NCI-H2196 (cell line): Measurements from ENCODE around the gene LSM14A.
A peak's percentile ranks its signal among the peaks of the same experiment; 100 is the strongest.
"Not testable (repeated sequence)": the region's sequence is repeated elsewhere in the genome, so short reads cannot be mapped to it uniquely, and the experiment has no call there.

ENCODE experiments used
- DNase-seq: peaks from one replicate; lab custom pipeline; 2025; ENCODE audit not compliant: unreplicated experiment; lab: John Stamatoyannopoulos, UW

LSM14A gene

DNA sequence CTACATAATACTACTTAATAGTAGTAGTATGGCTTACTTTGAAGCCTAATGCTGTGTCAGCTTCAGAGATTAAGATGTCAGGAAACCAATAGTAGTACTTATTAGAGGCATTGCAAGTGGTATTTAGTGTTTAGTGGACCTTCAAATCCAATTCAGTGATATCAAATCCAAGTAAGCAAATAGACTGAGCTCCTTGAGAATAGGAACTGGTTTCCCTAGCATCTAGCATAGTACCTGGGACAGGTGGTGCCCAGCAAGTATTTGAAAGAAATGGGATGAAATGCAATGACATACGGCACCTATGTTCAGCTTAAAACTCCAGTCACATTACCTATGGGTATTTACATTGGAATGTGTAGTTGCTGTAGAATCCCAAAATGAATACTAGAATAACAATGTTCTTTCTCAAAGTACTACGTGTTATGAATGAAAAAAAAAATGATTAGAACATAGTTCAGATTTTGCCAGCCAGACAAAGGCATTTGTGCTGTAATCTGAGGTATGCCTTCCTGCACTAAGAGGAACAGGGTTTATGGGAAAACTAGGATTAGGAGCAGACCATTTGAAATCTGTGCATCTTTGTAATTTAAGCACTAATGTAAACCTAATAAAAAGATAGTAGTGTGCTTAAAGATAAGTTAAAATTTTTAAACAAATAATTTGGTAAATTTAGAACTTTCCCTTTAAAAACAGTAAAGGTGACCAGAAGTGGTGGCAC, 17.1 kb downstream of the LSM14A start:
- DNase-seq: no peak

DNA sequence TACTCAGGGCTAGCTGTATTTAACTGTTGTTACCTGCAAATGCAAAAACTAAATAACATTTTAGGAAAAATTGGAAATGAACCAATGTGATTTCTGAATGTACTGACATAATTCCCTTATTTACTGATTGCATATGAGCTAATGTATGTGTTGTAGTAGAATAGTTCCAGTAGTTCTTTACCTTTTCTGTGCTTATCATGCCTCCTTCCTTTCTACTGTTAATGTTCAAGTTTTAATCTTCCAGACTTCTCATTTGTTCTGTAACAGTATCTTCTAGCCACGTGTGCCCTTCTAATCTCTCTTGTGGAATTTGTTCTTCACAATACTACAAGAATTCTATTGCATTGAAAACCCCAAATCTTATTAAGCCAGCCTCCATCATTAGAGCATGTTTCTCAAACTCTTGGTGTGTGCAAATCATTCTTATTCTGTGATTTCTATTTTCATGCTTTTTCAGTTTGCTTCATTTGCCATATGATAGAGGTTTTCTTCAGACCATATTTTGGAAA, 17.7 kb downstream of the LSM14A start:
- DNase-seq: no peak

DNA sequence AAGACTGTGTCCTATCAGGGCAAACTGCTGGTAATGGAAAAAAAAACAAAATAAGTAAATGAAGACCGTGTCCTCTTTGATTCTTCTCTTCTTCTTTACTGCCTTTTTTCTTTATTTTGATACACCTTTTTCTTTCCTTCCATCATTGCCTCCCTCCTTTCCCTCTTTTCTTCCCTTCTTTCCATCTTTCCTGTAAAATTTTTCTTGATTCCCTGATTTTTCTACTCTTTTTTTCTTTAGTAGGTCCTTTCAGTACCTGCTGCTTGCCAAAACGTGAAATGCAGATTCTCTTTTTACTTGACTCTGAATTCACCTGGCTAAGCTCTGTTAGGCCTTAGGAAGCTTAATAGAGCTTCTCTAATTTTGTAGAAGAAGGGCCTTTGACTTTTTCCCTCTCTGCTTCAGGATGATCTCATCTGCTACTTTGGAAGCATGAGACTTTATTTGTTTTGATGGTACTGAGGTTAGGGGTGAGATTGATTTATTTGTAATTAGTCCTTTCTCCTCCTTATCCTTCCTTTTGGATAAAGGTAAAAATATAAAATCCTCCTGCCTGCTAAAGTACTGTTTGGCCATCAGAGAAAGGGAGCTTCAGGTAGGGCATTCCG, 19.2 kb downstream of the LSM14A start:
- DNase-seq: no peak

DNA sequence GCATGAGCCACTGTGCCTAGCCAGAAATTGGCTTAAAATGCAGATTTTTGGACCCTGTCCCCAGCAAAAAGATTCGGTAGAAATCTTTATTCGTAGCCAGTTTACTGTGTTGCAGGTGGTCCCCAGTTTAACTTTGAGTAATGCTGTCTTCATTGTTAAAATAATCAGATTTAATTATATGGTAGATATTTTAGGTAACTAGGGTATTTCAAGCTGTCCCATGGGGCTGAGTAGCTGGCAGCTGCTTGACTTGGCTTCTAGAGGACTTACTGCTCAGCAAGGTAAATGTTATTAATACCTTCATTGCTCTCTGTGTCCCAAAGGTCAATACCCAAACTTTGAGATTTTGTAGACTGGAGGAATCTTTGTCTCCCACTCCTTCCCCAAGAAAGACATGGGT, 21.1 kb downstream of the LSM14A start:
- DNase-seq: no peak

DNA sequence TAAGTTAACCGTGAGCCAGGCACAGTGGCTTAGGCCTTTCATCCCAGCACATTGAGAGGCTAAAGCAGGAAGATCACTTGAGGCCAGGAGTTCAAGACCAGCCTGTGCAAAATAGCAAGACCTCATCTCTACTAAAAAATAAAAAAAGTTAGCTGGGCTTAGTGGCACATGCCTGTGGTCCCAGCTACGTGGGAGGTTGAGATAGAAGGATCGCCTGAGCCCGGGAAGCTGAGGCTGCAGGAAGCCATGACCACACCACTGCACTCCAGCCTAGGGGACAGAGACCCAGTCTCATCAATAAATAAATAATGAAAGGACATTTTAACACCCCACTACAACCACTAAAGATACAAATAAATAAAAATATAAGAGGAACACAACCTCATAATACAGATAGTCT, 21.6 kb downstream of the LSM14A start:
- DNase-seq: no peak

DNA sequence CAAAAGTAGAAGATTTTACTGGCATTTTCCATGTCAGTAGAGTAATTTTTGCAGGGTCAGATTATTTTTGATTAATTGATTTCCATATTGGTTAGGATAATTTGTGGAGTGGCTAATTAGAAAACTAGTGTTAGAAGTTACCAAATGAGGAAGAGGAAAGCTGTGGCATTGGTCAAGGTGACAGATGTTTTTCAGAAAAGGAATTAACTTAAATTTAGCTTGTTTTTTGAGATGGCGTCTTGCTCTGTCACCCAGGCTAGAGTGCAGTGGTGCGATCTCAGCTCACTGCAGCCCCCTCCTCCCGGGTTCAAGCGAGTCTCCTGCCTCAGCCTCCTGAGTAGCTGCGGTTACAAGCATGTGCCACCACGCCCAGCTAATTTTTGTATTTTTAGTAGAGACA, 28.8 kb downstream of the LSM14A start:
- DNase-seq: no peak

DNA sequence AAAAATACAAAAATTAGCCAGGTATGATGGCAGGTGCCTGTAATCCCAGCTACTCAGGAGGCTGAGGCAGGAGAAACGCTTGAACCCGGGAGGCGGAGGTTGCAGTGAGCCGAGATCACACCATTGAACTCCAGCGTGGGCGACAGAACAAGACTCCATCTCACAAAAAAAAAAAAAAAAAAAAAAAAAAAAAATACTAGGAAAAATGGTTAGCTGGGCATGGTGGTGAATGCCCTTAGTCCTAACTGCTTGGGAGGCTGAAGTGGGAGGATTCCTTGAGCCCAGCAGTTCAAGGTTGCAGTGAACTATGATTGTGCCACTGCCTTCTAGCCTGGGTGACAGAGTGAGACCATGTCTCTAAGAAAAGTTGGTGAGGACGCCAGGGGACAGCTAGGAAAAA, 33.0 kb downstream of the LSM14A start:
- not testable (repeated sequence) for DNase-seq

DNA sequence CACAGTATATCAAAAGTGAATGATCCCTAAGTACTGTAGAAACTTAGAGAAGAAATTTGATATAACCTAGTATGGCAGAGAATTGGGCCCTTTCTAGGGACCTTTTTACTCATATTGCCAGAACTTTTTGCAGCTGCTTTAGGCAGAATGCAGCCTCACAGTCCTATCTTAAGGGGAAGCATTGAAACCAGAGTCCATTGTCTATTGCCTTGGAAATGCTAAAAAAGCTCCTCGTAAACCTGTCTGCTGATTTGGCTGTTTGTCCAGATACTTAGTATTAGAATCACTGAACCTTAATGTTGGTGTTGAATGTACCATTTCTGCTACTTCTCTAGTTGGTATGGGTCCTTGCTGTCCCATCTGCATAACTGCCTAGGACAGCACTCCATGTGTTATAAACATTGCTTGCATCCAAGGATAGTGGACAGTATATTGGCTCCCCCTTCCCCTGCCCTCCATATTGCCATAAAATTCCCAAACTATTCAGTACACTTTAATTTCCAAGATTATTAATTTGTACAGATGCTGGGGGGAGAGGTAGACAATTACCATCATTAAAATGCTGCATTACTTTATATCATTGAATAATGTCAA, 36.1 kb downstream of the LSM14A start:
- DNase-seq: no peak

DNA sequence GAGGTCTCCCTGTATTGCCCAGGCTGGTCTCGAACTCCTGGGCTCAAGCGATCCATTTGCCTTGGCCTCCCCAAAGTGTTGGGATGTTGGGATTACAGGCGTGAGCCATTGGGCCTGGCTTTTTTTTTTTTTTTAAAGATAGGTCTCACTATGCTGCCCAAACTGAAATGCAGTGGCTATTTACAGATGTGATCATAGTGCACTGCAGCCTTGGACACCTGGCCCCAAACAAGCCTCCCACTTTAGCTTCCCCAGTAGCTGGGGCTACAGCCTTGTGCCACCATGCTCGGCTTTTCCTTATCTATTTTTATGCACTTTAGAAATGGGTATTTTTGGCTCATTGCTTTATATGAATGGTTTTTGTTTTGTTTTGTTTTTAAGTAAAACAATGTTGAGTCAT, 37.4 kb downstream of the LSM14A start:
- no peak for DNase-seq

DNA sequence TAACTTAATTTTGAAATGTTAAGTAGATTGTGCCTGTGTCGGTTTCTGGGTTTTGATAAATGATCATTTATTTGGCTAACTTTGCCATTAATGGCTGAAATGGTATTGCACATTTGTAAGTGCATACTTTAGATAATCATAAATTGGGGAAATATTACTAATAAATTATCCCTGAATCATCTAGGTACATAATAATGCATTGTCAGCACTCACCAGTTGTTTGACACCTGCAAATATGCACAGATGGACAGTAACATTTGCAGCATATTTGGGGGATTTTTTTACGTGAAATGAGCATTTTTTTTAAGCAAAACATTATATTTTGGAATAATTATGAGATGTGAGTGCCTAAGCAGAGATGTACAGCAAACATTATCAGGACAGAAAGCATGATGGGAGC, 41.0 kb downstream of the LSM14A start:
- no peak for DNase-seq

DNA sequence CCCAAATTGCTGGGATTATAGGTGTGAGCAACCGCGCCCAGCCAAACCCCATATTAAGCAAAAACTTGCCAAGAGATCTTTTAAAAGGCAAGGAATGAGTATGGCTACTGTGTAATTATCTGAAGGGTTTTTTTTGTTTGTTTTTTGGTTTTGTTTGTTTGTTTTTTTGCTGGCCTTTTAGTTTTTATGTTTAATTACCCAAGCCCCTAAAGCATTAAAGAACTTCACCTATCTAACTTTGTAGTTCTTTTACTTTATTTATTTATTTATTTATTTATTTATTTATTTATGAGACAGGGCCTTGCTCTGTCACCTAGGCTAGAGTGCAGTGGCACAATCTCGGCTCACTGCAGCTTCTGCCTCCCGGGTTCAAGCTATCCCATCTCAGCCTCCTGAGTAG, 41.7 kb downstream of the LSM14A start:
- DNase-seq: no peak

DNA sequence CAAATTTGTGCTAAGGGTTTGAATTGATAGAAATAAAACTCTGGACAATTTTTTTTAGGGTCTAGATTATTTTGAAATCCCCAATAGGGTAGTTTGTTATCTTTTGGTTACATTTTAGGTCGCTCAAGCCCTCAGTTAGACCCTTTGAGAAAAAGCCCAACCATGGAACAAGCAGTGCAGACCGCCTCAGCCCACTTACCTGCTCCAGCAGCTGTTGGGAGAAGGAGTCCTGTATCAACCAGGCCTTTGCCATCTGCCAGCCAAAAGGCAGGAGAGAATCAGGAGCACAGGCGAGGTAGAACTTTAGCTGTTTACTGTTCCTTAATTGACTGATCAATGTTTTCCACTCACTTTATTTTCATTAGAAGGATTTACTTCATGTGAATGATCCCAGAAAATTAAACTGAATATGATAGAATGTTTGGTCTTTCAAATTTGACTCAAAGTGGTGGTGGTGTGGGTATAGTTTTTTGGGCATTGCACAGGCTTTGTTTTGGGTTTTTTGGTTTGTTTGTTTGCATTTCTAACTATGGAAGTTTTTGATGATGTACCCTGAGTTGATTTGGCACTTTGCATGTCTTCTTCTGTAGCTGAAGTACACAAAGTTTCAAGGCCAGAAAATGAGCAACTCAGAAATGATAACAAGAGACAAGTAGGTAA, 42.8 kb downstream of the LSM14A start:
- no peak for DNase-seq

DNA sequence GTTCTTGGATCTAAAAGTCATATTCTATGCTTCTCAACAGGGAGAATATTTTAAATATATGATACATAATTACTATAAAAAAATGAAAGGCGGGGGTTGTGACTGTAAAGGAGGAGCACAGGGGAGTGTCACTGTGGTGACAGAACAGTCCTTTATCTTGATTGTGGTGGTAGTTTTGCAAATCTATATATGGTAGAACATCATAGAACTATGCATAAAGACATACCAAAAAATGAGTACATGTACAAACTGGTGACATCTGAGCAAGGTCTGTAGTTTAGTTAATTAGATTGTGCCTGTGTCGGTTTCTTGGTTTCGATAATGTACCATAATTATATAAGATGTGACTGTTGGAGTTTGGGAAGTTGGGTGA, 43.3 kb downstream of the LSM14A start:
- DNase-seq: no peak

DNA sequence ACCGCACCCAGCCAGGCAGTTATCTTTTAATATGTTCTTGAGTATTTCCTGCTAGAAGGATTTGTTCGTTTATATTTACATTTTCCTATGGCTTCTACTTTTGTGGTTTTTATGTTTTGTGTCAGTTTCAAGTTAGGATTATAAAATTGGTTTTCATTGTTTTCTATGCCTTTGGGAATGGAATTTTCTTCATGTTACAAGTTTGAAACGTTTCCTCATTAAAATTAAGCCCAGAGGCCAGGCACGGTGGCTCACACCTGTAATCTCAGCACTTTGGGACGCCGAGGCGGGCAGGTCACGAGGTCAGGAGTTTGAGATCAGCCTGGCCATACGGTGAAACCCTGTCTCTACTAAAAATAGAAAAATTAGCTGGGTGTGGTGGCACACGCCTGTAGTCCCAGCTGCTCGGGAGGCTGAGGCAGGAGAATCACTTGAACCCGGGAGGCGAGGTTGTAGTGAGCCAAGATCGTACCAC, 44.5 kb downstream of the LSM14A start:
- not testable (repeated sequence) for DNase-seq

DNA sequence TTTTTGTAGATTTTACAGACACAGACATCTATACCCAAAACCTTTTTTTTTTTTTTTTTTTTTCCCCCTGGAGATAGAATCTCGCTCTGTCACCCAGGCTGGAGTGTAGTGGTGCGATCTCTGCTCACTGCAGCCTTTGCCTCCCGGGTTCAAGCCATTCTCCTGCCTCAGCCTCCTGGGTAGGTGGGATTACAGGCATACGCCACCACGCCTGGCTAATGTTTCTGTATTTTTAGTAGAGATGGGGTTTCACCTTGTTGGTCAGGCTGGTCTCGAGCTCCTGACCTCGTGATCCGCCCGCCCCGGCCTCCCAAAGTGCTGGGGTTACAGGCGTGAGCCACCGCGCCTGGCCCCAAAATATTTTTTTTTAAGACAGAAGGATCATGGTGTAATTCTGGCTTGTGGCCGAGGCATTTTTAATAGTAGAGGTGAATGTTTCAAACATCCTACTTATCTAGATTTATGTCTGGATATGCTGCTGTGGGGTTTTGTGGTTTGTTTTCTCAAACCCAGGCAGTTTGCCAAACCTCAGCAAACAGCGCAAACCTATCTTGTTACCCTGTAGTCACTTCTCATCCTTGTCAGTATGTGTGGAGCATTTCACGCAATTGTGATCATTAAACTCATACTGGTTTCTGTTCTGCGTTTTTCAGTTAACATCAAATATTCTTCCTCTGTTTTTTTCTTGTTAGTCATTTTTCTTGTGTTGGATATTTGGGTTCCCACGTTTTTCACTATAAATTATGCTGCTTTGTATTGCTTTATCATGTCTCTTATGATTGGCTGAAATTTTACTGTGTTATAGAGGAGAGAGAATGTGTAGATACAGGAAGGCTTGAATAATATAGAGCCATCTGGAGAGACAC, 45.9 kb downstream of the LSM14A start:
- peak; percentile 92 for DNase-seq

DNA sequence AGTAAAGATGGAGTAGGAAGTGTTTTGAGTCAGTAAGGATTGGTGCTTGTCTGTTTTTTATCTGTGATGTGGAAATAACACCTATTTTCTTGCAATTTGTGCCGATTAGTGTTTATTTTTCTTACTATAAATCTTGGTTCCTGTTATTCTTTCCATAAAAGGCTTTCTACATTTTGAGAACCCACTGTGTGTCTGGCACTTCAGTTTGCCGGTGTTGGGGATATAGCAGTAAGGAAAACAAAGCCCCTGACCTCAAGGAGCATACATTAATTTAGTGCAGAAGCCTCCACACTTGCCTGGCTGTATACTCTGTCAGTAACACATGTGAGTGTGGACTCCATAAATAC, 46.5 kb downstream of the LSM14A start:
- DNase-seq: no peak

DNA sequence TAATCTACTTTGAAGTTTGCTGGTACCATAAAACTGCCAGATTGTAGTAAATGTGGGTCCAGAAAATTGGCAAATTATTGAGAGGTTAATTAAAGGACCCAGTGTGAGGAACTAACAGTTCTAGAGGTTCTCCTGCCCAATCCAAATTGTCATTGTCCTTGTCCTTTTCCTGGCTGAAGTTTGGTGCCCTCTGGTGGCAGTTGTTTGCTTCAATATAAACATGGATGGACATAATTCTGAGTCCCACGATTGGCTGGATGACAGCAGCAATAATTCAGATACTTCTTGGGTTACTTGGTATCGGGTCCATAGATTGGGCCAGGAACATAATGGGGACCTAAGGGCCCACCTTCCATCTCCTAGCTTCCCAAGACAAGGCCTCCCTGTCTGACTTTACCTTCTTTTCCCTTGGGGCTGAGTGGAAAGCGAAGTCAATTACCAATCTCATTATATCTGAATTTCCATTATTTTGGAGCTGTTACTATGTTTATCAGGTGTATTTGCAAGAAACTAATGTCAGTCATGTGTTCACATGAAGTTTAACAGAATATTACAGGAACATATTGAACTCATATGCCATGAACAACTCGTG, 48.3 kb downstream of the LSM14A start:
- DNase-seq: peak; percentile 75

DNA sequence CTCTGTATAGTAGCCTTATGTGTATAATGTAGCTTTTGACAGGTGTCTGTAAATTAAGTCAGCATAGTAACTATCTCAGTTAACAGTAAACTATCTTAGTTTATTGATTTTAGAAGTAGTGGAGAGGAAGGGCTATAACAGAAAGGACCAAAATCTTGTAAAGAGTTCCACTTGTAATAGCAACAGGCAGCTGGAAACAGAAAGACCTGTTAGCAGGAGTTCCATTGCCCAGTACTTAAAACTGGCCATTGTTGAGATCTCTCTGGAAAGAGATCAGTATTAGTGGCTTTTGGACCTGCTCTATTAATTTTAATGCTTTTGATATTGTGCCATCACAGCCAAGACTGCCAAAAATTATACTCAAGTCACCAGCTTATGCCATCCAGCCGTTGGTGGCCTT, 50.1 kb downstream of the LSM14A start:
- no peak for DNase-seq

DNA sequence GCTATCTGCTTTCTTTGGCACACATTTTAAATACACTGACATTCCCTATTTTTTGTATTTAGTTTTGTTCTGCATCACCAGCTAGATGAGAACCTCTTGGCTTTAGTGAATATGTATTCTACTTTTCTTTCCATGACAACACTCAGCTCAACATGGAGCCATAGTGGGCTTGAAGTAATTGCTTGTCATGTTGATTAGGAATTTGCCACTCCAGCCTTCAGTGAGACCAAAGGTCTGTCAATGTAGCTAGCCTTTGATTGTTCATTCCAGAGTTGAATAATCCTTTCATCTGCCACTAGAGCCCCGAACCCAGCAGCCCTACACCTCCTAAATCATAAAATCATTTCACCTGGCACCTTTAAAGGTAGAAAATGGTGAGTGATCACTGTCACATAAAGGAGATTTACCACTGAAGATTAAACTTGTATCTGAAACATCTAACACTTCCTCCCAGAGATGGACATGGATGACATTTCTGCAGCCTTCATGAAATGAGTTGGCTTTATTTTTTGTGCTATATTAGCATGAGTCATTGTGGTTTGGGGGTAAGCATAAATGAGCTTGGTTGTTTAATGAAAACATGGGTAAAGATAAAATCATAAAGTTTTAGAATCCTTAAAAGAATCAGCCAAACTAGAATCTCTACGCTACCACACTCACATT, 52.8 kb downstream of the LSM14A start:
- no peak for DNase-seq

DNA sequence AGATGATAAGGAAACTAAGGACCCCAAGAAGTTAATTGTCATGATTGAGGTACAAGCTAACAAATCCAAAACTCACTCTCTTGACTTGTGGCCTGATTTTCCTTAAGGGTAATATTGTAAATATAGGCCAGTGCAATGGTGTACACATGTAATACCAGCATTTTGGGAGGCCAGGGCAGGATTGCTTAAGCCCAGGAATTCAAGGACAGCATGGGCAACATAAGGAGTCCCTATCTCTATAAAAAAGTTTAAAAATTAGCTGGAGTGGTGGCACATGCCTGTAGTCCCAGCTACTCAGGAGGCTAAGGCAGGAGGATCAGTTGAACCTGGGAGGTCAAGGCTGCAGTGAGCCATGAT, 53.3 kb downstream of the LSM14A start:
- DNase-seq: no peak
